WERI-Rb-1 (cell line): ENCODE results near the gene SLIT3.
"Not testable (repeated sequence)": the region's sequence is repeated elsewhere in the genome, so short reads cannot be mapped to it uniquely, and the experiment has no call there.

Experiments used
- DNase-seq: peaks from one replicate; pipeline ENCODE4 v3.0.0-alpha.2; 2020
- H3K27ac ChIP-seq: fragments of 250-450 bp; sonication (Bioruptor Pico); 2 replicates; pipeline ENCODE4 v1.5.1; 2020; ENCODE audit warnings: mild to moderate bottlenecking, moderate library complexity
- H3K27me3 ChIP-seq: fragments of 250-450 bp; sonication (Bioruptor Pico); 2 replicates; pipeline ENCODE4 v1.5.1; 2021; ENCODE audit warnings: mild to moderate bottlenecking, low read depth, moderate library complexity; ENCODE audit not compliant: insufficient read depth, severe bottlenecking
- H3K36me3 ChIP-seq: fragments of 250-450 bp; sonication (Bioruptor Pico); 2 replicates; pipeline ENCODE4 v1.5.1; 2020; ENCODE audit warnings: mild to moderate bottlenecking, moderate library complexity
- H3K4me3 ChIP-seq: 2 replicates; pipeline ENCODE4 v1.5.1; 2011; ENCODE audit warnings: low read depth, mild to moderate bottlenecking, control low read depth, low read length
- H3K9me3 ChIP-seq: fragments of 250-450 bp; sonication (Bioruptor Pico); 2 replicates; pipeline ENCODE4 v1.5.1; 2021; ENCODE audit warnings: mild to moderate bottlenecking, moderate library complexity; ENCODE audit not compliant: severe bottlenecking
- CTCF ChIP-seq: IDR thresholded peaks from 2 replicates; pipeline ENCODE4 v1.5.1; 2011; ENCODE audit warnings: low read depth, mild to moderate bottlenecking, control low read depth, inconsistent platforms, low read length

Gene SLIT3

GRCh38 chr5:169116961-169117461, 183.9 kb downstream of the SLIT3 start:
- Histone ChIP-seq H3K27me3 (peaks cover 80% of the 10 kb centered on the region), H3K4me3 (no peak overlapping the region), H3K27ac (no peak overlapping the region), H3K36me3 (no peaks in the 10 kb centered on the region), H3K9me3 (no peaks in the 10 kb centered on the region)
- TF ChIP-seq CTCF = no peak
- DNase-seq = peak; percentile 12

GRCh38 chr5:169115461-169116124, 185.3 kb downstream of the SLIT3 start:
- H3K4me3 ChIP-seq = no peak overlapping the region
- H3K36me3 ChIP-seq = no peaks in the 10 kb centered on the region
- H3K27ac ChIP-seq = no peak overlapping the region
- no peak for TF ChIP-seq CTCF
- DNase-seq = no peak
- H3K27me3 ChIP-seq = peaks cover 73% of the 10 kb centered on the region
- no peaks in the 10 kb centered on the region for H3K9me3 ChIP-seq

GRCh38 chr5:169114466-169115065, 186.4 kb downstream of the SLIT3 start:
- DNase-seq = no peak
- no peak overlapping the region for H3K27ac ChIP-seq
- no peak overlapping the region for H3K4me3 ChIP-seq
- peaks cover 65% of the 10 kb centered on the region for H3K27me3 ChIP-seq
- no peaks in the 10 kb centered on the region for H3K9me3 ChIP-seq
- H3K36me3 ChIP-seq = no peaks in the 10 kb centered on the region
- TF ChIP-seq CTCF = no peak

GRCh38 chr5:169112016-169112415, 188.9 kb downstream of the SLIT3 start:
- Histone ChIP-seq H3K9me3 (no peaks in the 10 kb centered on the region), H3K27me3 (peaks cover 59% of the 10 kb centered on the region), H3K27ac (no peak overlapping the region), H3K36me3 (no peaks in the 10 kb centered on the region), H3K4me3 (no peak overlapping the region)
- DNase-seq = no peak
- TF ChIP-seq CTCF = no peak

GRCh38 chr5:169106911-169107706, 193.8 kb downstream of the SLIT3 start:
- no peaks in the 10 kb centered on the region for H3K36me3 ChIP-seq
- no peak for TF ChIP-seq CTCF
- H3K27me3 ChIP-seq = peaks cover 60% of the 10 kb centered on the region
- no peaks in the 10 kb centered on the region for H3K9me3 ChIP-seq
- no peak overlapping the region for H3K27ac ChIP-seq
- DNase-seq = no peak
- no peak overlapping the region for H3K4me3 ChIP-seq

- not testable (repeated sequence) for H3K27ac ChIP-seq, H3K9me3 ChIP-seq
- peaks cover 68% of the 10 kb centered on the region for H3K27me3 ChIP-seq
Measured at GRCh38 chr5:169105582-169105981, 195.4 kb downstream of the SLIT3 start.

More at GRCh38 chr5:169105582-169105981, 195.4 kb downstream of the SLIT3 start:
- not testable (repeated sequence) for DNase-seq, H3K36me3 ChIP-seq, H3K4me3 ChIP-seq
